ENCODE results near the gene EMCN.
A peak's percentile ranks its signal among the peaks of the same experiment; 100 is the strongest.
"Not testable (repeated sequence)": the region's sequence is repeated elsewhere in the genome, so short reads cannot be mapped to it uniquely, and the experiment has no call there.

The EMCN gene

GRCh38 chr4:100517864-100518341 is at the start of gene EMCN:
Gene EMCN, minus strand, starts transcription at chr4:100518022. Its CDS starts 108 bp downstream, at chr4:100517914.
- peak; percentile 46 for DNase-seq (ENCODE audit: low read depth)
- no peak within 1 kb of the TSS for H3K4me3 ChIP-seq (ENCODE audit: low read depth, low read length)

- no peak for DNase-seq (ENCODE audit: low read depth)
- H3K4me3 ChIP-seq (ENCODE audit: low read depth, low read length): no peak overlapping the region
Measured at GRCh38 chr4:100566396-100566795, 48.6 kb upstream of the EMCN start.

DNA sequence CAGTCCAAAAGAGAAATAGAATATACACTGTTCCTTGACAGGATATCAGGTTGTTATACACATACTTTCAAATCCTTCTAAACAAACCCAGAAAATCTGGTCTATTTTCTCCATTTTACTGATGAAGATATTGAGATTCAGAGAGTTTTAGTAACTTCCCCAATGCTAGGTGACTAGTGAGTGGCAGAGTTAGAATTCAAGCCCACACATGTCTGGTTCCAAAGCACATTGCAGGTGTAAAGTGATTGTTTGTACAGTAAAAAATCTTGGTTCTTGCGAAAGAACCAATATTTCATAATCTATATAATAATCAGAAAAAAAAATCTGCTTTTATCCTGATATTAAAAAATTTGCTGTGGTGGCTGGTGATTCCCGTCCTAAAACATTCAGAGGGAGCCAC is 39.5 kb upstream of the EMCN start:
- no peak for DNase-seq (ENCODE audit: low read depth)
- H3K4me3 ChIP-seq (ENCODE audit: low read depth, low read length): no peak overlapping the region

DNA sequence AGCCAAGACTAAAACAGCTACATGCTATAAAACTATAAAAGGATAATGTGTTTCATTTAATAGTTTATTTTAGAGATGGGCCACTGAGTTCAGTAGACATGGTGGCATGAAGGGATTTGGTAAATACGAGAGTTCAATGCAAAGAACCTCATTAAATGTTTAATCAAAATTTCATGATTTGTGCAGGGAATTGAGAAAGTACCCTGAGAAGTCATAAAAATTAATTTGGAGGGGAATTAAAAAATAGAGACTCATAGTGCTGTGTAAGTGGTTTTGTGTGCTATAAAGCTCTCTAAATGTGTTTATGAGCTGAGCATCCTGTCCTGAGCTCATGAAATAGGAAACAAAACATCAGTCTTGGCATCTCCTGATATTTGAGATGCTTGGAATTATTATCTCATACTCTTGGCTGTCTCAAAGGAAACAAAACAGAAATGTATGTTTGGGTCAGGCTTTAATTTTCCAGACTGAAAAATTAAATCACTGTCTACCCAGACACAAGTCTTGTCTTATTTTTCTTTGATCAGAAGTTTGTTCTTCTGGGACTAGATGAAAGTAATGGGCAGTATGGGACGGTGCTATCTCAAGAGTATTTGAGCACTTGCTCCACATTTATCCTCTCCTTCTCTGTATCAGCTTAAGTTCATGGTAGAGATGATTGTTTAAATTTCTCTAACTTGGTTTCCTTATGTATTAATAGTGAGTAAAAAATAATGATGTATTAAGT is 38.0 kb upstream of the EMCN start:
- H3K4me3 ChIP-seq (ENCODE audit: low read depth, low read length): no peak overlapping the region
- no peak for DNase-seq (ENCODE audit: low read depth)

DNA sequence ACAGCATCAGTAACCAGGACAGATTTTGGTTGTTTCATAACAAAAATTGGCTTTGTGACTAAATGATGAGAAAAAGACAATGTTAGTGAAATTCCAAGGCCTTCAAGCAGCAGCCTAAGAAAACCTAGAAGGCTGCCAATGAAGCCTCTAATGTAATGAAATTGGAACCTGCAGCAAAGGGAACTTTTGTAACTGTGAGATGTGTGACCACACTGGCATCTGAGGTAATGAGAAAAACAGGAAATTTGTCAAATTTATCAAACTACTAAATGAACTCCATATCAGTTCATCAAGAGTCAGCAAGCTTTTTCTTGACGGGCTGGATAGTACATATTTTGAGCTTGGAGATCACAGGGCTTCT is 30.4 kb upstream of the EMCN start:
- no peak overlapping the region for H3K4me3 ChIP-seq (ENCODE audit: low read depth, low read length)
- no peak for DNase-seq (ENCODE audit: low read depth)

DNA sequence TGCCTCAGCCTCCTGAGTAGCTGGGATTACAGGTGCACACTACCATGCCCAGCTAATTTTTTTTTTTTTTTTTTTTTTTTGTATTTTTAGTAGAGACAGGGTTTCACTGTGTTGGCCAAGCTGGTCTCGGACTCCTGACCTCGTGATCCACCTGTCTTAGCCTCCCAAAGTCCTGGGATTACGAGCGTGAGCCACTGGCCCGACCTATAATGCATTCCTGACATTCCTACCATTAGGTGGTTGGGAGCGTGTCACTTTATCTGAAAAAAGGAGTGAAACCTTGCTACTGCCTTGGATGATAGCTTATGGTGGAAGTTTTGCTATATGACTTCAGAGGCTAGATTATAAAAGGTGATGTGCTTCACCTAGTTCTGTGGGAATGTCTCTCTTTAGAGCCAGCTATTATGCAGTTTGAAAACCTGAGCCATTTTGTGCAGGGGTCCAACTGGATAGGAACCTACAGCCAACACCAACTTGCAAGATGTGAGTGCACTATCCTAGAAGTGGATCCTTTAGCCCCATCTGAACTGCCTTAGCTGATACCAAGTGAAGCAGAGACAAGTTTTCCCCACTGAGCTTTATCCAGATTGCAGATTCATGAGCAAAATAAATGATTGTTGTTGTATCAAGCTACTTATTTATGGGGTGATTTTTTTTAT is 29.8 kb upstream of the EMCN start:
- H3K4me3 ChIP-seq (ENCODE audit: low read depth, low read length): no peak overlapping the region
- DNase-seq (ENCODE audit: low read depth): no peak

GRCh38 chr4:100545427-100545826 is 27.6 kb upstream of the EMCN start:
- no peak overlapping the region for H3K4me3 ChIP-seq (ENCODE audit: low read depth, low read length)

DNA sequence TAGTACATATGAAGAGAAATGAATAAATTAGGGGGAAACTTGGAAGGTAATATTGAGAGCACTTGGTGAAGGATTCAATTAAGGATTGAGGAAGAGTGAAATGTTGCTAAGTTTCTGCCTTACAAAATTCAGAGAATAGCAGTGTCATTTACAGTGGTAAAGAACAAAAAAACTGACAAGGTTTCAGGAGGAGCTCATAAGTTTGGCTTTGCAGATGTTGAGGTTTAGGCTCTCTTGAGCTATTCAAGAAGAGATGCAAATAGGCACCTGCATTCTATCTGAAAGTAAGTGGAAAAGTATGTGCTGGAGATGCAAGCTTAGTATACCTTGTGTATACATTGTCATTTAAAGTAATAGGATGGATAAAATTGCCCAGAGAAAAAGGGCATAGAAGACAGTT is 22.3 kb upstream of the EMCN start:
- no peak overlapping the region for H3K4me3 ChIP-seq (ENCODE audit: low read depth, low read length)
- no peak for DNase-seq (ENCODE audit: low read depth)

More at GRCh38 chr4:100545427-100545826, 27.6 kb upstream of the EMCN start:
- DNase-seq (ENCODE audit: low read depth): no peak

- H3K4me3 ChIP-seq (ENCODE audit: low read depth, low read length): no peak overlapping the region
- DNase-seq (ENCODE audit: low read depth): no peak
Measured at GRCh38 chr4:100539706-100540105, 21.9 kb upstream of the EMCN start.

GRCh38 chr4:100533741-100534140 is 15.9 kb upstream of the EMCN start:
- no peak overlapping the region for H3K4me3 ChIP-seq (ENCODE audit: low read depth, low read length)
- DNase-seq (ENCODE audit: low read depth): no peak

GRCh38 chr4:100530161-100530560 is 12.3 kb upstream of the EMCN start:
- H3K4me3 ChIP-seq (ENCODE audit: low read depth, low read length); DNase-seq (ENCODE audit: low read depth): not testable (repeated sequence)

GRCh38 chr4:100525686-100526085 is 7.9 kb upstream of the EMCN start:
- no peak overlapping the region for H3K4me3 ChIP-seq (ENCODE audit: low read depth, low read length)
- DNase-seq (ENCODE audit: low read depth): no peak

DNA sequence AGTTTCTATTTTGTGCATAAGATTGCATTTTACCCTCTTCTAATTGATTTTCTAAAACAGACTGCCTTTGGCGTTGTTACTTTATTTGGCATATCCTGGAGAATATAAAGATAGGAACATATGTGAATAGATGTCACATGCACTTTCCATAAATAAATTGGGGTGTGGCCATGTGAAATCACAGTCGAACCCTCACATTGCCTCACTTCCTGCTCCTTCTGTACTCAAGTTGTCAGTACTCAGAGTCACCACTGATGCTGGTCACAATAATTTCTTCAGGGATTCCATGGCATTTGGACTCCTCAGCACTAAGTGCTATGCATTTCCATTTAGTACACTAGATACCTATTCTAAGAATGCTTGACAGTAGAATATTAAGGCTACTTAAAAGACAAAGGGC is 1.4 kb upstream of the EMCN start:
- DNase-seq (ENCODE audit: low read depth): no peak
- H3K4me3 ChIP-seq (ENCODE audit: low read depth, low read length): no peak overlapping the region

- no peak overlapping the region for H3K4me3 ChIP-seq (ENCODE audit: low read depth, low read length)
- DNase-seq (ENCODE audit: low read depth): no peak
Measured at GRCh38 chr4:100516225-100516624, 1.6 kb downstream of the EMCN start.

DNA sequence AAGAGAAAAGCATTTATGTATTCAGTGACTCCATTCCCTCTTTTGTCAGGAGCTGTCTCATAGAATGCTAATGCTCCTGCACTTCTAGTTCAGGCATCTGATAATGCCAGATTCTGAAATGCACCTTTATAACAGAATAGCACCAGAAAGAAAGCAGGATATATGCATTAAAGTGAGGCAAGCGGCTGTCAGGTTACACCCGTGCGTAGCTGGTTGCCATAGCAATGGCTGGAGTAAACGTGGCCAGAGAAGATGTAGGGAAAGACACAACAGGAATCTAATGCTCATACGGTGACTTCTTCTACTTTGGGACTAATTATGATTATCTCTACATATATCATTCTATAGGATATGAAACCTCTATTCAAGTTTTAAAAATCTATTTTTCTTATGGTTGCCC is 5.9 kb downstream of the EMCN start:
- no peak for DNase-seq (ENCODE audit: low read depth)

GRCh38 chr4:100510551-100510950 is 7.3 kb downstream of the EMCN start:
- no peak for DNase-seq (ENCODE audit: low read depth)
- H3K4me3 ChIP-seq (ENCODE audit: low read depth, low read length): no peak overlapping the region

More for the DNA sequence above, 5.9 kb downstream of the EMCN start:
- no peak overlapping the region for H3K4me3 ChIP-seq (ENCODE audit: low read depth, low read length)

DNA sequence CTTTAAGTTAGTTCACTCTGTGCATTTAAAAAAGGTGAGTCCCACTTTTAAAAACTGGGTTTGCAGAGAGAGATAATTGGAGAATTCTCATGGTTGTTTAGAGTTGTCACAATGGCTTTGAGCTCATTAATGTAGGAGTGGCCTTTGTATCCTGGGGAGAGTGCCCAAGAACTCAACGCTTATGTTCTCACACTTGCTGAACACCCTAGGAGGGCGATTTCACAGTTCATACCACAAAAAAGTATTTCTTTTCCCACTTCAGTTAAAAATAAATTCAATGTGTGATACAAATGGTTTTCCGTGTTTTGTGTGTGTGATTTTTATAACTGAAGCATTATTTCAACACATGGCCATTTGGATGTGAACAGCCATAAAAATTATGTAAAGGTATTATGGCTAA is 8.4 kb downstream of the EMCN start:
- H3K4me3 ChIP-seq (ENCODE audit: low read depth, low read length): no peak overlapping the region
- DNase-seq (ENCODE audit: low read depth): no peak

DNA sequence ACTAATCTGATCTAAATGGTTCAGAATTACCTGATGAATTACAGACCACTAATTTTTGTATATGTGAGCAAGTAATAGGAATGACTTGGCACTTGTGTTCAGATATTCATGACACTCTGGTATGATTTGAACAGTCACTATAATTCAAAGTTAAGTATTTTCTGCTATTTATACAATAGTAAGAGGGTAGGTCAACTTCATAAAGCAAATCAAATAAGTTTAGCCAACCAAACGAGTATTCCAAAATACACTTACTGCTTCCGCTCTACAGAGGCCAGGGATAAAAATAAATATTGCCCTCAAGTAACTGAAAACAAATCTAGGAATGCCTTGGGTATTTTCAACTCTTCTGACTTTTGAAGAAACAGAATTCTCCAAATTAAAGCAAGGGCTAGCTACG is 9.1 kb downstream of the EMCN start:
- no peak for DNase-seq (ENCODE audit: low read depth)
- no peak overlapping the region for H3K4me3 ChIP-seq (ENCODE audit: low read depth, low read length)

DNA sequence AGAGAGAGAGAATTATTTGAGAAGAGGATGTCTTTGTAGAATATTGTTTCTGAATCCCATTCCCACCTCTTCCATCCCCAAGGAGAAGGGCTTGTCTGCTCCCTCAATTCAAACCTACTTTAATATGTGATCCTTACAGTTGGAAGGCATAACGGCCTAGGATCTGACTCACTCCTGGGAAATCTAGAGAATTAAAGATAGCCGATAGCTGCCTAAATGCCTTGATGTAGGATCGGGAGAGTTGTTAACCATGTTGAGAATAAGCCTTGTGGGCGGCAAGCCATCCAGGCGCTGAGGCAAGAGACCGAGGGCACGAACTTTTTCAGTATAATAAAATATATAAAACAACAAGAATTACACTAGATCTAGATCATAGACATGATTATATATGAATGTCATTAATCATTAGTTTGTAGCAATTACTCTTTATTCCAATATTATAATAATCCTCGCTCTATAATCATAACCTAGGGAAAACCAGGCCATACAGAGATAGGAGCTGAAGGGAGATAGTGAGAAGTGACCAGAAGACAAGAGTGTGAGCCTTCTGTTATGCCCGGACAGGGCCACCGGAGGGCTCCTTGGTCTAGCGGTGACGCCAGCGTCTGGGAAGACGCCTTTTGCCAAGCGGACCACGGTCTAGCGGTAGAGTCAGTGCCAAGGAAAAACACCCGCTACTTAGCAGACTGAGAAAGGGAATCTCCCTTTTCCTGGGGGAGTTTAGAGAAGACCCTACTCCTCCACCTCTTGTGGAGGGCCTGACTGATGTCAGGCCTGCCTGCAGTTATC is 13.5 kb downstream of the EMCN start:
- no peak for DNase-seq (ENCODE audit: low read depth)
- no peak overlapping the region for H3K4me3 ChIP-seq (ENCODE audit: low read depth, low read length)

DNA sequence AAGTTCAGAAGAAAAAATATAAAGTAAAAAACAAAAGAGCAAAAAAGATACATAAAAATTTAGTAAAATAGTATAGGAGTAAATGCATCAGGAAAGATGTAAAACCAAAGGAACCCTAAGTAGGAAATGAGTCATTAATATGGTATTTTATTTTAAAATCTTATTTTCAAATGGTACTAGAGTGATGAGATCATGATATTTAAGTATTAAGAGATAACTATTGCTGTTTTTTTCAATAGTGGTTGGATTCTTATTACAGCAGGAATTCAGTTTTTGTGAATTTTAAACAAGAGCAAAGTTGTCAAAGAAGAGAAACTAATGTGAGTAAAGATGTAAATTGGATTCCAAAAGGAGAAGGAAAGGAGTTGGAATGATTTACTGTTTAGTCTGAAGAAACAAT is 20.0 kb downstream of the EMCN start:
- no peak for DNase-seq (ENCODE audit: low read depth)
- no peak overlapping the region for H3K4me3 ChIP-seq (ENCODE audit: low read depth, low read length)

Measured in skeletal muscle cell (primary cell).